KMS-11 (cell line): ENCODE measurements around the gene TCF19.

Experiments
- H2AFZ ChIP-seq: fragments of 200-600 bp; sonication (generic); 2 replicates; pipeline ENCODE4 v1.6.1; 2016; ENCODE audit warnings: antibody characterized with exemption, mixed run types, low read depth
- H3K27ac ChIP-seq: fragments of 200-600 bp; sonication (generic); 2 replicates; pipeline ENCODE4 v1.6.1; 2016; ENCODE audit warnings: mild to moderate bottlenecking, mixed run types
- H3K27me3 ChIP-seq: fragments of 200-600 bp; sonication (generic); 2 replicates; pipeline ENCODE4 v1.6.1; 2017; ENCODE audit warnings: mild to moderate bottlenecking, low read depth, mixed run types, moderate library complexity; ENCODE audit not compliant: insufficient read depth
- H3K36me3 ChIP-seq: fragments of 200-600 bp; sonication (generic); 2 replicates; pipeline ENCODE4 v1.6.1; 2017; ENCODE audit warnings: mild to moderate bottlenecking, mixed run types; ENCODE audit not compliant: insufficient read depth
- H3K4me1 ChIP-seq: fragments of 200-600 bp; sonication (generic); 2 replicates; pipeline ENCODE4 v1.6.1; 2016; ENCODE audit warnings: mild to moderate bottlenecking, low read depth, mixed run types; ENCODE audit not compliant: poor library complexity, severe bottlenecking
- H3K4me2 ChIP-seq: fragments of 200-600 bp; sonication (generic); 2 replicates; pipeline ENCODE4 v1.7.0; 2016; ENCODE audit warnings: mild to moderate bottlenecking, mixed run types
- H3K4me3 ChIP-seq: fragments of 200-600 bp; sonication (generic); IDR thresholded peaks from 2 replicates; pipeline ENCODE4 v1.6.1; 2017; ENCODE audit warnings: low read depth, low read length, mixed read lengths; ENCODE audit not compliant: insufficient read depth
- H3K79me2 ChIP-seq: fragments of 200-600 bp; sonication (generic); 2 replicates; pipeline ENCODE4 v1.6.1; 2016; ENCODE audit warnings: low read depth, mixed run types; ENCODE audit not compliant: insufficient read depth
- H3K9ac ChIP-seq: fragments of 200-600 bp; sonication (generic); 2 replicates; pipeline ENCODE4 v1.6.1; 2016; ENCODE audit warnings: mild to moderate bottlenecking, mixed run types
- H4K20me1 ChIP-seq: fragments of 200-600 bp; sonication (generic); 2 replicates; pipeline ENCODE4 v1.6.1; 2016; ENCODE audit warnings: mild to moderate bottlenecking, mixed run types; ENCODE audit not compliant: insufficient read depth
- CTCF ChIP-seq: fragments of 200-600 bp; sonication (generic); conservative IDR thresholded peaks from 2 replicates; pipeline ENCODE4 v1.6.1; 2017; ENCODE audit warnings: low read depth, mild to moderate bottlenecking, antibody characterized with exemption, low read length, moderate library complexity, mixed read lengths

TCF19 gene

GRCh38 chr6:31132806-31133205 lies 25.6 kb upstream of the TCF19 start:
- Histone ChIP-seq H3K79me2 (no peaks in the 10 kb centered on the region), H3K27me3 (no peaks in the 10 kb centered on the region; the same call in 1 of the 2 replicates), H2AFZ (no peak overlapping the region), H3K4me3 (no peak overlapping the region), H3K4me2 (no peak overlapping the region), H3K36me3 (no peaks in the 10 kb centered on the region), H4K20me1 (no peaks in the 10 kb centered on the region), H3K4me1 (peaks cover 4% of the 10 kb centered on the region), H3K9ac (no peak overlapping the region), H3K27ac (no peak overlapping the region)
- no peak for TF ChIP-seq CTCF

- Histone ChIP-seq H2AFZ (no peak overlapping the region), H3K4me3 (no peak overlapping the region), H3K27ac (no peak overlapping the region), H4K20me1 (no peaks in the 10 kb centered on the region), H3K9ac (no peak overlapping the region), H3K4me1 (peaks cover 5% of the 10 kb centered on the region), H3K4me2 (no peak overlapping the region), H3K36me3 (no peaks in the 10 kb centered on the region), H3K79me2 (no peaks in the 10 kb centered on the region), H3K27me3 (no peaks in the 10 kb centered on the region)
- no peak for TF ChIP-seq CTCF
These were observed 22.7 kb upstream of the TCF19 start for GRCh38 chr6:31135710-31136109.

GRCh38 chr6:31138982-31139381 lies 19.4 kb upstream of the TCF19 start, which contains the start of gene PSORS1C2:
Gene PSORS1C2 (minus strand): TSS chr6:31139066. CDS start chr6:31139026, 40 bp downstream.
- no peaks in the 10 kb centered on the region for H3K27me3 ChIP-seq
- no peak within 1 kb of the TSS for H3K27ac ChIP-seq
- H3K9ac ChIP-seq, result no peak within 1 kb of the TSS
- H2AFZ ChIP-seq, result peak within 1 kb of the TSS; percentile 55; the same call in 1 of the 2 replicates
- H3K4me3 ChIP-seq, result no peak within 1 kb of the TSS
- no peaks in the 10 kb centered on the region for H3K36me3 ChIP-seq
- no peak for TF ChIP-seq CTCF
- no peaks in the 10 kb centered on the region for H3K79me2 ChIP-seq
- no peaks in the 10 kb centered on the region for H4K20me1 ChIP-seq
- peaks cover 5% of the 10 kb centered on the region for H3K4me1 ChIP-seq
- peak within 1 kb of the TSS; percentile 55; the same call in 1 of the 2 replicates for H3K4me2 ChIP-seq

- no peaks in the 10 kb centered on the region for H4K20me1 ChIP-seq
- no peak for TF ChIP-seq CTCF
- no peak overlapping the region for H3K4me2 ChIP-seq
- no peak overlapping the region for H2AFZ ChIP-seq
- H3K27me3 ChIP-seq, result no peaks in the 10 kb centered on the region
- H3K27ac ChIP-seq, result no peak overlapping the region
- no peaks in the 10 kb centered on the region for H3K36me3 ChIP-seq
- H3K4me1 ChIP-seq, result peaks cover 5% of the 10 kb centered on the region
- H3K79me2 ChIP-seq, result no peaks in the 10 kb centered on the region
- no peak overlapping the region for H3K4me3 ChIP-seq
- no peak overlapping the region for H3K9ac ChIP-seq
These were observed 18.8 kb upstream of the TCF19 start for GRCh38 chr6:31139599-31139998.
